ENCODE measurements around the gene FBLN7. TPM values are rescaled to one million over a fixed set of nuclear protein-coding genes. Genes with fewer than 3 reads are reported as not detected.

Gene FBLN7
- total RNA-seq, 1 experiment from 2014 or later = 0.70 TPM

GRCh38 chr2:112198780-112199179 lies 60.6 kb downstream of the FBLN7 start:
- Histone ChIP-seq H3K4me2 (no peak overlapping the region), H3K79me2 (ENCODE audit: low read depth) (no peaks in the 10 kb centered on the region), H4K20me1 (ENCODE audit: insufficient read depth) (no peaks in the 10 kb centered on the region), H3K27ac (no peak overlapping the region), H3K27me3 (ENCODE audit: insufficient read depth, low read depth) (no peaks in the 10 kb centered on the region), H3K4me3 (no peak overlapping the region), H3K9me2 (ENCODE audit: insufficient read depth) (no peaks in the 10 kb centered on the region), H3K9me3 (ENCODE audit: insufficient read depth, low read depth) (peaks cover 12% of the 10 kb centered on the region), H3K36me3 (ENCODE audit: low read depth) (no peaks in the 10 kb centered on the region), H3F3A (ENCODE audit: insufficient read depth, low read depth) (no peaks in the 10 kb centered on the region), H3K4me1 (replicated peaks; ENCODE audit: insufficient read depth) (no peaks in the 10 kb centered on the region), H2AFZ (no peak overlapping the region)
- CTCF ChIA-PET = no interaction called here
- POLR2A ChIA-PET (ENCODE audit: unreplicated experiment) = no interaction called here
- intact Hi-C loops (cut with micrococcal nuclease; ENCODE audit: unreplicated experiment) = no loop called here
- TF ChIP-seq EZH2 (IDR thresholded peaks at IDR 0.05; ENCODE audit: low read depth) = no peak
- TF ChIP-seq, protein P1, sequence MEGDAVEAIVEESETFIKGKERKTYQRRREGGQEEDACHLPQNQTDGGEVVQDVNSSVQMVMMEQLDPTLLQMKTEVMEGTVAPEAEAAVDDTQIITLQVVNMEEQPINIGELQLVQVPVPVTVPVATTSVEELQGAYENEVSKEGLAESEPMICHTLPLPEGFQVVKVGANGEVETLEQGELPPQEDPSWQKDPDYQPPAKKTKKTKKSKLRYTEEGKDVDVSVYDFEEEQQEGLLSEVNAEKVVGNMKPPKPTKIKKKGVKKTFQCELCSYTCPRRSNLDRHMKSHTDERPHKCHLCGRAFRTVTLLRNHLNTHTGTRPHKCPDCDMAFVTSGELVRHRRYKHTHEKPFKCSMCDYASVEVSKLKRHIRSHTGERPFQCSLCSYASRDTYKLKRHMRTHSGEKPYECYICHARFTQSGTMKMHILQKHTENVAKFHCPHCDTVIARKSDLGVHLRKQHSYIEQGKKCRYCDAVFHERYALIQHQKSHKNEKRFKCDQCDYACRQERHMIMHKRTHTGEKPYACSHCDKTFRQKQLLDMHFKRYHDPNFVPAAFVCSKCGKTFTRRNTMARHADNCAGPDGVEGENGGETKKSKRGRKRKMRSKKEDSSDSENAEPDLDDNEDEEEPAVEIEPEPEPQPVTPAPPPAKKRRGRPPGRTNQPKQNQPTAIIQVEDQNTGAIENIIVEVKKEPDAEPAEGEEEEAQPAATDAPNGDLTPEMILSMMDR (conservative IDR thresholded peaks at IDR 0.05) = no peak
- no peak for DNase-seq
- no TSS peak for BruUV-seq (replicated peaks)

DNA sequence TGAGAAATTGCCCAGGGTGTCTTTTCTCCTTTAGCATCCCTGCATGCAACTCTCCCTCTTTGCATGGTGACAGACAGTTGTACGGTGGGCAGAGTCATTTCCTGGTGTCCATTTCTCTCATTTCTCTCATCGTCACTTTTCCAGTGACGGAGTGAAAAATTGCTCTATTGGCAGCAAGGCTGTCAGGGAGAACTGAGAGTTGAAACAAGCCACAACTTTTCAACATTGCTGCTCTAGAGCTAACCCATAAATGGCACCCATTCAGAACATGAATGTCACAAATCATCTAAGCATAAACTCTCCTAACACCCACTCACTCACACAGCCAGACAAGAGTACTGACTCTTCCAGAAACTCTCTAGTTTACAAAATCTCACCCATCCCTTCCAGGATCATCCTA lies 61.0 kb downstream of the FBLN7 start:
- no peak for DNase-seq
- Histone ChIP-seq H3K9me3 (ENCODE audit: insufficient read depth, low read depth) (peaks cover 16% of the 10 kb centered on the region), H3F3A (ENCODE audit: insufficient read depth, low read depth) (no peaks in the 10 kb centered on the region), H3K79me2 (ENCODE audit: low read depth) (no peaks in the 10 kb centered on the region), H3K4me1 (replicated peaks; ENCODE audit: insufficient read depth) (no peaks in the 10 kb centered on the region), H3K4me2 (no peak overlapping the region), H3K9me2 (ENCODE audit: insufficient read depth) (no peaks in the 10 kb centered on the region), H4K20me1 (ENCODE audit: insufficient read depth) (no peaks in the 10 kb centered on the region), H3K4me3 (no peak overlapping the region), H3K27ac (no peak overlapping the region), H3K36me3 (ENCODE audit: low read depth) (no peaks in the 10 kb centered on the region), H2AFZ (no peak overlapping the region), H3K27me3 (ENCODE audit: insufficient read depth, low read depth) (no peaks in the 10 kb centered on the region)
- BruUV-seq (replicated peaks) = no TSS peak
- ChIA-PET CTCF (no interaction called here), POLR2A (ENCODE audit: unreplicated experiment) (no interaction called here)
- TF ChIP-seq, protein P1 (conservative IDR thresholded peaks at IDR 0.05) = no peak
- TF ChIP-seq EZH2 (IDR thresholded peaks at IDR 0.05; ENCODE audit: low read depth) = no peak
- intact Hi-C loops (cut with micrococcal nuclease; ENCODE audit: unreplicated experiment) = no loop called here

DNA sequence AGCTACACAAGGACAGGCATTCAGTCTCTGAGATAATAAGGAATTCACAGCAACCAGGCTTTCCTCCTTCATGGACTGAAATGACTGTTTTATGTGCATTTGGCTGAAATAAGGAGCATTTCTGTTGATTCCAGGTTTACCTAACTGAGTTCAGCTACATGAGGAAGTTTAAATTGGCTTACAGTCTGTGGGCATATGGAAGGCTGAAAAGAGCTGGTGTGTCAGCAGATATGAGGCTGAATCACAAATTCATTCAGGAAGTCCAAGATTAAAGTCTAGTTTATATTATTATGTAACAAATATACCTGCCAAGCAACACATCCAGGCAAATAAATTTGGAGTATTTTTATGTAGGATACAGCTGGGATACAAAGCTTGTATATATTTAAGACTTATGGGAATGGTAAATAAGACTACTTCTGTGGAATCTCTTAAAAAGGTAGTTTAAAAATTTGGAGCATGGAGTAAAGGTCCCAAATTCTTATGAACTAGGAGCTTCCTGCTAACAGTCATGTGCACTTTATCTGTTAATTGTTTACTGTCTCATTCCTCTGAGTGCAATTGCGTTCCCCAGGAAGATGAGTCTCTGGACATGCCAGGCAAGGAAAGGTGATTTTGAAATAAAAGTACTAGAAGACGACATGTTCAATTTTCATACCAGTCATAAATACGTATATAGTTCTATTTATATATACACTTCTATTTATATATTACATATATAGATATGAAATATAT lies 63.7 kb downstream of the FBLN7 start:
- H3K36me3 ChIP-seq (ENCODE audit: low read depth) = no peaks in the 10 kb centered on the region
- H3K4me3 ChIP-seq = no peak overlapping the region
- H3K9me3 ChIP-seq (ENCODE audit: insufficient read depth, low read depth) = peaks cover 28% of the 10 kb centered on the region
- no peaks in the 10 kb centered on the region for H3K27me3 ChIP-seq (ENCODE audit: insufficient read depth, low read depth)
- no TSS peak for BruUV-seq (replicated peaks)
- intact Hi-C loops (cut with micrococcal nuclease; ENCODE audit: unreplicated experiment) = no loop called here
- TF ChIP-seq, protein P1 (conservative IDR thresholded peaks at IDR 0.05) = no peak
- no peak for TF ChIP-seq EZH2 (IDR thresholded peaks at IDR 0.05; ENCODE audit: low read depth)
- no peak overlapping the region for H3K4me2 ChIP-seq
- no peak overlapping the region for H2AFZ ChIP-seq
- no peaks in the 10 kb centered on the region for H3K4me1 ChIP-seq (replicated peaks; ENCODE audit: insufficient read depth)
- no peaks in the 10 kb centered on the region for H3F3A ChIP-seq (ENCODE audit: insufficient read depth, low read depth)
- POLR2A ChIA-PET (ENCODE audit: unreplicated experiment) = no interaction called here
- no peaks in the 10 kb centered on the region for H3K79me2 ChIP-seq (ENCODE audit: low read depth)
- no peak overlapping the region for H3K27ac ChIP-seq
- DNase-seq = no peak
- H3K9me2 ChIP-seq (ENCODE audit: insufficient read depth) = no peaks in the 10 kb centered on the region
- H4K20me1 ChIP-seq (ENCODE audit: insufficient read depth) = no peaks in the 10 kb centered on the region
- CTCF ChIA-PET = no interaction called here

Measured in PC-9 (cell line).